ENCODE measurements around the gene NEK1.

DNA sequence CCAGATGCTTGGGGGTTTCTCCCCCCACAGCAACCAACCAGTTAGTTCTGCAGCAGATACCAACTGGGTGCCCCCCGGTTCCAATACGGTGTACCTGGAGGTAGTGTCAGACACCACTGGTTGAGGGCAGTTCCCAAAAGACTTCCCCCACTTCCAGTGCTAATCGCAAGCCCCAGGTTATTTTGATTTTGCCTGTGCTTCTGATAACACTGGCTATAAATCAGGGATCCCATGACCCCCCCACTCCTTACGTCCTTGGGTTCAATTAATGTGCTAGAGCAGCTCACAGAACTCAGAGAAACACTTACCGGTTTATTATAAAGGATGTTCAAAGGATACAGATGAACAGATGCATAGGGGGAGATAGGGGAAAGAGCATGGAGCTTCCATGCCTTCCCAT lies 13.5 kb upstream of the NEK1 start:
- no peak for TF ChIP-seq POLR2A (IDR thresholded peaks at IDR 0.05)
- TF ChIP-seq, protein P1, sequence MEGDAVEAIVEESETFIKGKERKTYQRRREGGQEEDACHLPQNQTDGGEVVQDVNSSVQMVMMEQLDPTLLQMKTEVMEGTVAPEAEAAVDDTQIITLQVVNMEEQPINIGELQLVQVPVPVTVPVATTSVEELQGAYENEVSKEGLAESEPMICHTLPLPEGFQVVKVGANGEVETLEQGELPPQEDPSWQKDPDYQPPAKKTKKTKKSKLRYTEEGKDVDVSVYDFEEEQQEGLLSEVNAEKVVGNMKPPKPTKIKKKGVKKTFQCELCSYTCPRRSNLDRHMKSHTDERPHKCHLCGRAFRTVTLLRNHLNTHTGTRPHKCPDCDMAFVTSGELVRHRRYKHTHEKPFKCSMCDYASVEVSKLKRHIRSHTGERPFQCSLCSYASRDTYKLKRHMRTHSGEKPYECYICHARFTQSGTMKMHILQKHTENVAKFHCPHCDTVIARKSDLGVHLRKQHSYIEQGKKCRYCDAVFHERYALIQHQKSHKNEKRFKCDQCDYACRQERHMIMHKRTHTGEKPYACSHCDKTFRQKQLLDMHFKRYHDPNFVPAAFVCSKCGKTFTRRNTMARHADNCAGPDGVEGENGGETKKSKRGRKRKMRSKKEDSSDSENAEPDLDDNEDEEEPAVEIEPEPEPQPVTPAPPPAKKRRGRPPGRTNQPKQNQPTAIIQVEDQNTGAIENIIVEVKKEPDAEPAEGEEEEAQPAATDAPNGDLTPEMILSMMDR (IDR thresholded peaks at IDR 0.05): no peak

Measured in uterus (tissue), 2 donors.